ENCODE results near the gene COG1.

DNA sequence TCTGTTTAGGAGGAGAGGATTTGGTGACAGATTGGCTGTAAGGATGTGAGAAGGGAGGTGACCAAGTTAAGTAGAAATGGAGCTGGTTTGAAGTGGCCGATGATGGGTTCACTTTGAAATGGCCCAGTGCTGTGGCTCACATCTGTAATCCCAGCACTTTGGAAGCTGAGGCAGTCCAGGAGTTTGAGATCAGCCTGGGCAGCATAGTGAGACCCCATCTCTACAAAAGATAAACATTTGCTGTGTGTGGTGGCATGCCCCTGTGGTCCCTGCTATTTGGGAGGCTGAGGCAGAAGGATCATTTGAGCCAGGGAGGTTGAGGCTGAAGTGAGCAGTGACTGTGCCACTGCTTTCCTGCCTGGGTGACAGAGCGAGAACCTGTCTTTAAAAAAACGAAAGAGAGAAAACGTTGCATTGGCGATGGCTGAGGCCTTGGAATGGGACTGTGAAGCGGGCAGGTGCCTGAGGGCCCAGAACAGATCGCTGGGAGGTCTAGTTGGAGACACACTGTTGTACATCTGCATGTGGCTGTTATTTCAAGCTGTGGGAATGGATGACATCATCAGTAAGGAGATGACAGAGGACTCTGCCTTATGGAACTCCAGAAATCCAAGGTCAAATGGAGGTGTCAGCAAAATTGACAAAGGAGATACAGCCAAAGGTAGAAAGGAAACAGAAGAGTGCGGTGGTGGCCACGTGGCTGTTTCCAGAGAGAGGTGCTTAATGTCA lies 5.5 kb downstream of the COG1 start:
- TF ChIP-seq, protein P1, sequence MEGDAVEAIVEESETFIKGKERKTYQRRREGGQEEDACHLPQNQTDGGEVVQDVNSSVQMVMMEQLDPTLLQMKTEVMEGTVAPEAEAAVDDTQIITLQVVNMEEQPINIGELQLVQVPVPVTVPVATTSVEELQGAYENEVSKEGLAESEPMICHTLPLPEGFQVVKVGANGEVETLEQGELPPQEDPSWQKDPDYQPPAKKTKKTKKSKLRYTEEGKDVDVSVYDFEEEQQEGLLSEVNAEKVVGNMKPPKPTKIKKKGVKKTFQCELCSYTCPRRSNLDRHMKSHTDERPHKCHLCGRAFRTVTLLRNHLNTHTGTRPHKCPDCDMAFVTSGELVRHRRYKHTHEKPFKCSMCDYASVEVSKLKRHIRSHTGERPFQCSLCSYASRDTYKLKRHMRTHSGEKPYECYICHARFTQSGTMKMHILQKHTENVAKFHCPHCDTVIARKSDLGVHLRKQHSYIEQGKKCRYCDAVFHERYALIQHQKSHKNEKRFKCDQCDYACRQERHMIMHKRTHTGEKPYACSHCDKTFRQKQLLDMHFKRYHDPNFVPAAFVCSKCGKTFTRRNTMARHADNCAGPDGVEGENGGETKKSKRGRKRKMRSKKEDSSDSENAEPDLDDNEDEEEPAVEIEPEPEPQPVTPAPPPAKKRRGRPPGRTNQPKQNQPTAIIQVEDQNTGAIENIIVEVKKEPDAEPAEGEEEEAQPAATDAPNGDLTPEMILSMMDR (IDR thresholded peaks at IDR 0.05) = no peak
- TF ChIP-seq POLR2A (IDR thresholded peaks at IDR 0.05) (no peak), POLR2AphosphoS5 (IDR thresholded peaks at IDR 0.05) (no peak)

Data from prostate gland (tissue), 2 donors.